ENCODE measurements around the gene CHRM2. TPM values are rescaled to one million over a fixed set of nuclear protein-coding genes. Genes with fewer than 3 reads are reported as not detected.

The CHRM2 gene
- polyA plus RNA-seq, 1 donor from 2014 or later = 0.05 TPM

DNA sequence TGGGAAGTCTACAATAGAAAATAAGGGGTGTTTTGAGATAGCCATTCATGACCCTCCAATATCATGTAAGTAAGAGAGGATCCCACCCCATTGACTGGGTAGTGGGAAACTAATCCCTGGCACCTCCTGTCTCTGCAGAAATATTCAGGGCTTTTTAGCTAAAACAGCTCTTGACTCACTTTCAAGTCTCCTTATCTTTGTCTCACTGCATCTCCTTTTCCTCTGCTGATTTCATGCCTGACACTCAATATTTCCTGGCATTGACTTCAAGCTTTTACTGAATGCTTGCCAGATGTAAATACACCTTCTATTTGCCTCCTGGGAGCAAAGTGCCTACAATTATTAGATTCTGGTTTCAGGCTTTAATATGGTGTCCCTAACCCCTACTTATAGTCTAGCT, 57.1 kb downstream of the CHRM2 start:
- H3K9ac ChIP-seq (ENCODE audit: low read length) = no peak overlapping the region
- H4K20me1 ChIP-seq (ENCODE audit: insufficient read depth) = no peaks in the 10 kb centered on the region
- H3K79me2 ChIP-seq (replicated peaks; ENCODE audit: insufficient read depth, low read length) = no peaks in the 10 kb centered on the region
- H3K27ac ChIP-seq (ENCODE audit: low read length) = no peak overlapping the region
- no peak overlapping the region for H3K4me2 ChIP-seq (ENCODE audit: low read length)
- TF ChIP-seq TAF1 (IDR thresholded peaks at IDR 0.05; ENCODE audit: low read depth) (no peak), EP300 (conservative IDR thresholded peaks at IDR 0.05; ENCODE audit: poor library complexity, severe bottlenecking) (no peak), EZH2 (IDR thresholded peaks at IDR 0.05; ENCODE audit: borderline replicate concordance, insufficient read depth, low read length, poor library complexity, severe bottlenecking) (no peak), RAD21 (conservative IDR thresholded peaks at IDR 0.05) (no peak)
- TF ChIP-seq, protein P1, sequence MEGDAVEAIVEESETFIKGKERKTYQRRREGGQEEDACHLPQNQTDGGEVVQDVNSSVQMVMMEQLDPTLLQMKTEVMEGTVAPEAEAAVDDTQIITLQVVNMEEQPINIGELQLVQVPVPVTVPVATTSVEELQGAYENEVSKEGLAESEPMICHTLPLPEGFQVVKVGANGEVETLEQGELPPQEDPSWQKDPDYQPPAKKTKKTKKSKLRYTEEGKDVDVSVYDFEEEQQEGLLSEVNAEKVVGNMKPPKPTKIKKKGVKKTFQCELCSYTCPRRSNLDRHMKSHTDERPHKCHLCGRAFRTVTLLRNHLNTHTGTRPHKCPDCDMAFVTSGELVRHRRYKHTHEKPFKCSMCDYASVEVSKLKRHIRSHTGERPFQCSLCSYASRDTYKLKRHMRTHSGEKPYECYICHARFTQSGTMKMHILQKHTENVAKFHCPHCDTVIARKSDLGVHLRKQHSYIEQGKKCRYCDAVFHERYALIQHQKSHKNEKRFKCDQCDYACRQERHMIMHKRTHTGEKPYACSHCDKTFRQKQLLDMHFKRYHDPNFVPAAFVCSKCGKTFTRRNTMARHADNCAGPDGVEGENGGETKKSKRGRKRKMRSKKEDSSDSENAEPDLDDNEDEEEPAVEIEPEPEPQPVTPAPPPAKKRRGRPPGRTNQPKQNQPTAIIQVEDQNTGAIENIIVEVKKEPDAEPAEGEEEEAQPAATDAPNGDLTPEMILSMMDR (IDR thresholded peaks at IDR 0.05; ENCODE audit: poor library complexity, severe bottlenecking) = no peak
- no peaks in the 10 kb centered on the region for H3K9me3 ChIP-seq (ENCODE audit: low read length)
- no peaks in the 10 kb centered on the region for H3K9me2 ChIP-seq (ENCODE audit: insufficient read depth, low read length)
- H2AFZ ChIP-seq (ENCODE audit: low read depth, low read length) = no peak overlapping the region
- H3K36me3 ChIP-seq (ENCODE audit: insufficient read depth, low read length) = no peaks in the 10 kb centered on the region
- H3K4me3 ChIP-seq (ENCODE audit: low read length) = no peak overlapping the region
- no peaks in the 10 kb centered on the region for H3K27me3 ChIP-seq (ENCODE audit: insufficient read depth, low read depth, low read length)
- H3F3A ChIP-seq (ENCODE audit: insufficient read depth, low read length, poor library complexity, severe bottlenecking) = no peaks in the 10 kb centered on the region

DNA sequence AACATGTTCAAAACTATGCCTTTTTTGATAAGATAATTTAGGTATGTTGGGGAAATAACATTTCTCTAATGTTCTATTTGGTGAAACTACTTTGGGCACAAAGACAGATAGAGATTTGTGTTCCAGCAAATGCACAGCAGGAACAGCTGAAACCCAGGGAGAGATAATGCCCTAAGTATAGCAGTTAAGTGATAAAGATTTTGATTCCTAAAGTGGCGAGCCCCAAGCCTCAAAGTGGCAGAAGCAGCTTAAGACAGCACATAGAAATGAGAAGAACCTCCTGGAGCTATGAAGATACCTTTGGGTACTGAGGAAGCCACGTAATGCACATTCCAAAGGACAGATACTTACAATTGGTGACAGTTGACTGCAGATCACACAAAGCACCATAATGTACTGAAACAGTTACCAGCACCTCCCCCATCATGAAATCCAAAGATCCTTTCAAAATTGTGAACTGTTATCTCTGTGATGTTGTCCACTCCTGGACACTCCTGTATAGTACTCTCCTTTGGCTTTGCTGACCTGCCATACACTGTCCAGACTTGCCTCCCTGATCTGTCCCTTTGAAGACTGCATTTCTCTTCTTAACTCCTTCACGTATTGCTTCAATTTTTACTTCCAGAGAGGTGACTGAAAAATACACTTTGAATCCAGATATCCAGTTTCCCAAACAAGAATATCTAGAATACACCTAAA, 62.9 kb downstream of the CHRM2 start:
- H3K4me2 ChIP-seq (ENCODE audit: low read length) = no peak overlapping the region
- no peaks in the 10 kb centered on the region for H3K36me3 ChIP-seq (ENCODE audit: insufficient read depth, low read length)
- H3K79me2 ChIP-seq (replicated peaks; ENCODE audit: insufficient read depth, low read length) = no peaks in the 10 kb centered on the region
- no peak overlapping the region for H2AFZ ChIP-seq (ENCODE audit: low read depth, low read length)
- no peaks in the 10 kb centered on the region for H4K20me1 ChIP-seq (ENCODE audit: insufficient read depth)
- no peaks in the 10 kb centered on the region for H3K9me2 ChIP-seq (ENCODE audit: insufficient read depth, low read length)
- TF ChIP-seq POLR2AphosphoS5 (IDR thresholded peaks at IDR 0.05) (no peak), MXI1 (conservative IDR thresholded peaks at IDR 0.05; ENCODE audit: poor library complexity, severe bottlenecking) (no peak), EP300 (conservative IDR thresholded peaks at IDR 0.05; ENCODE audit: poor library complexity, severe bottlenecking) (no peak), EZH2 (IDR thresholded peaks at IDR 0.05; ENCODE audit: borderline replicate concordance, insufficient read depth, low read length, poor library complexity, severe bottlenecking) (no peak), RAD21 (conservative IDR thresholded peaks at IDR 0.05) (no peak), SMC3 (conservative IDR thresholded peaks at IDR 0.05; ENCODE audit: poor library complexity) (no peak), TAF1 (IDR thresholded peaks at IDR 0.05; ENCODE audit: low read depth) (no peak)
- TF ChIP-seq, protein P1 (IDR thresholded peaks at IDR 0.05; ENCODE audit: poor library complexity, severe bottlenecking) = no peak
- TF ChIP-seq, protein P2, sequence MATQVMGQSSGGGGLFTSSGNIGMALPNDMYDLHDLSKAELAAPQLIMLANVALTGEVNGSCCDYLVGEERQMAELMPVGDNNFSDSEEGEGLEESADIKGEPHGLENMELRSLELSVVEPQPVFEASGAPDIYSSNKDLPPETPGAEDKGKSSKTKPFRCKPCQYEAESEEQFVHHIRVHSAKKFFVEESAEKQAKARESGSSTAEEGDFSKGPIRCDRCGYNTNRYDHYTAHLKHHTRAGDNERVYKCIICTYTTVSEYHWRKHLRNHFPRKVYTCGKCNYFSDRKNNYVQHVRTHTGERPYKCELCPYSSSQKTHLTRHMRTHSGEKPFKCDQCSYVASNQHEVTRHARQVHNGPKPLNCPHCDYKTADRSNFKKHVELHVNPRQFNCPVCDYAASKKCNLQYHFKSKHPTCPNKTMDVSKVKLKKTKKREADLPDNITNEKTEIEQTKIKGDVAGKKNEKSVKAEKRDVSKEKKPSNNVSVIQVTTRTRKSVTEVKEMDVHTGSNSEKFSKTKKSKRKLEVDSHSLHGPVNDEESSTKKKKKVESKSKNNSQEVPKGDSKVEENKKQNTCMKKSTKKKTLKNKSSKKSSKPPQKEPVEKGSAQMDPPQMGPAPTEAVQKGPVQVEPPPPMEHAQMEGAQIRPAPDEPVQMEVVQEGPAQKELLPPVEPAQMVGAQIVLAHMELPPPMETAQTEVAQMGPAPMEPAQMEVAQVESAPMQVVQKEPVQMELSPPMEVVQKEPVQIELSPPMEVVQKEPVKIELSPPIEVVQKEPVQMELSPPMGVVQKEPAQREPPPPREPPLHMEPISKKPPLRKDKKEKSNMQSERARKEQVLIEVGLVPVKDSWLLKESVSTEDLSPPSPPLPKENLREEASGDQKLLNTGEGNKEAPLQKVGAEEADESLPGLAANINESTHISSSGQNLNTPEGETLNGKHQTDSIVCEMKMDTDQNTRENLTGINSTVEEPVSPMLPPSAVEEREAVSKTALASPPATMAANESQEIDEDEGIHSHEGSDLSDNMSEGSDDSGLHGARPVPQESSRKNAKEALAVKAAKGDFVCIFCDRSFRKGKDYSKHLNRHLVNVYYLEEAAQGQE (IDR thresholded peaks at IDR 0.05; ENCODE audit: borderline replicate concordance) = no peak
- H3K9ac ChIP-seq (ENCODE audit: low read length) = no peak overlapping the region
- no peak overlapping the region for H3K4me3 ChIP-seq (ENCODE audit: low read length)
- no peaks in the 10 kb centered on the region for H3F3A ChIP-seq (ENCODE audit: insufficient read depth, low read length, poor library complexity, severe bottlenecking)
- no peak overlapping the region for H3K27ac ChIP-seq (ENCODE audit: low read length)
- no peaks in the 10 kb centered on the region for H3K9me3 ChIP-seq (ENCODE audit: low read length)
- H3K27me3 ChIP-seq (ENCODE audit: insufficient read depth, low read depth, low read length) = no peaks in the 10 kb centered on the region

Measured in neural cell (in vitro differentiated cells).